GF-D8 (cell line): Measurements from ENCODE around the gene STYK1.
A peak's percentile ranks its signal among the peaks of the same experiment; 100 is the strongest.
"Not testable (repeated sequence)": the region's sequence is repeated elsewhere in the genome, so short reads cannot be mapped to it uniquely, and the experiment has no call there.

Experiments
- DNase-seq: peaks from one replicate; lab custom pipeline; 2025; lab: John Stamatoyannopoulos, UW

The STYK1 gene

GRCh38 chr12:10620078-10620779, 53.6 kb downstream of the STYK1 start:
- DNase-seq, result no peak

GRCh38 chr12:10618338-10618987, 55.4 kb downstream of the STYK1 start:
- DNase-seq, result no peak

GRCh38 chr12:10617863-10618262, 56.0 kb downstream of the STYK1 start:
- DNase-seq, result no peak

- no peak for DNase-seq
Observed at GRCh38 chr12:10615532-10615931, 58.3 kb downstream of the STYK1 start.

- no peak for DNase-seq
Observed at GRCh38 chr12:10614056-10614370, 59.8 kb downstream of the STYK1 start.

- DNase-seq, result peak; percentile 40
Observed at GRCh38 chr12:10613349-10614055, 60.4 kb downstream of the STYK1 start, which contains the start of gene MAGOHB. MAGOHB (minus strand) TSS chr12:10613609; CDS start chr12:10613532, 77 bp downstream.

GRCh38 chr12:10612984-10613348, 60.9 kb downstream of the STYK1 start:
- DNase-seq, result no peak

GRCh38 chr12:10612110-10612509, 61.7 kb downstream of the STYK1 start:
- DNase-seq, result no peak

GRCh38 chr12:10611258-10611657, 62.6 kb downstream of the STYK1 start:
- DNase-seq, result not testable (repeated sequence)

- DNase-seq, result no peak
Observed at GRCh38 chr12:10610188-10610587, 63.7 kb downstream of the STYK1 start.

- no peak for DNase-seq
Observed at GRCh38 chr12:10607885-10608458, 65.9 kb downstream of the STYK1 start.

GRCh38 chr12:10601860-10602259, 72.0 kb downstream of the STYK1 start:
- DNase-seq, result no peak

- no peak for DNase-seq
Observed at GRCh38 chr12:10600988-10601387, 72.9 kb downstream of the STYK1 start.

GRCh38 chr12:10595881-10596280, 78.0 kb downstream of the STYK1 start:
- DNase-seq, result no peak

GRCh38 chr12:10590966-10591365, 82.9 kb downstream of the STYK1 start:
- no peak for DNase-seq

GRCh38 chr12:10584415-10584814, 89.4 kb downstream of the STYK1 start:
- no peak for DNase-seq

- no peak for DNase-seq
Observed at GRCh38 chr12:10582704-10583103, 91.1 kb downstream of the STYK1 start.

- DNase-seq, result not testable (repeated sequence)
Observed at GRCh38 chr12:10582133-10582532, 91.7 kb downstream of the STYK1 start.

- DNase-seq, result no peak
Observed at GRCh38 chr12:10574307-10574706, 99.5 kb downstream of the STYK1 start.

- DNase-seq, result not testable (repeated sequence)
Observed at GRCh38 chr12:10572021-10572490, 101.8 kb downstream of the STYK1 start.

- DNase-seq, result no peak
Observed at GRCh38 chr12:10571141-10571540, 102.7 kb downstream of the STYK1 start.
